Fibroblast of lung (primary cell): Measurements from ENCODE around the gene C1orf74. TPM values are rescaled to one million over a fixed set of nuclear protein-coding genes. Genes with fewer than 3 reads are reported as not detected.

ENCODE experiments used
- DNase-seq, 2 donors: peaks; one replicate each; pipeline versions ENCODE4 v3.0.0 to v3.0.0-alpha.2; 2010; ENCODE audit warnings: low read depth in 2 of 2
- H2AFZ ChIP-seq: 2 replicates; pipeline ENCODE4 v1.5.1; 2012; ENCODE audit warnings: low read length, control low read depth, inconsistent platforms
- H3K27ac ChIP-seq: 2 replicates; pipeline ENCODE4 v1.5.1; 2011; ENCODE audit warnings: low read length, control low read depth; ENCODE audit not compliant: insufficient read depth
- H3K27me3 ChIP-seq: 2 replicates; pipeline ENCODE4 v1.5.1; 2011; ENCODE audit warnings: mild to moderate bottlenecking, low read length; ENCODE audit not compliant: control insufficient read depth, insufficient read depth
- H3K36me3 ChIP-seq: 2 replicates; pipeline ENCODE4 v1.5.1; 2011; ENCODE audit warnings: low read length; ENCODE audit not compliant: control insufficient read depth, insufficient read depth
- H3K4me1 ChIP-seq: 2 replicates; pipeline ENCODE4 v1.5.1; 2011; ENCODE audit warnings: low read length; ENCODE audit not compliant: control insufficient read depth, insufficient read depth; ENCODE audit errors: extremely low read depth
- H3K4me2 ChIP-seq: 2 replicates; pipeline ENCODE4 v1.5.1; 2011; ENCODE audit warnings: low read length, control low read depth; ENCODE audit not compliant: insufficient read depth; ENCODE audit errors: extremely low read depth
- H3K4me3 ChIP-seq, 4 experiments: fragments of 200-600 bp in 1 of 4; sonication (generic) in 1 of 4; replicated peaks in 1 of 4; 2 replicates each; pipeline ENCODE4 v1.5.1; 2011 to 2016; ENCODE audit warnings: low read length in 4 of 4, low read depth in 3 of 4, mild to moderate bottlenecking in 3 of 4, control low read depth in 2 of 4, inconsistent platforms in 1 of 4, mixed read lengths in 1 of 4; ENCODE audit not compliant: insufficient read depth in 1 of 4; ENCODE audit errors: control extremely low read depth in 1 of 4
- H3K79me2 ChIP-seq: 2 replicates; pipeline ENCODE4 v1.5.1; 2012; ENCODE audit warnings: mild to moderate bottlenecking, low read length, inconsistent platforms; ENCODE audit not compliant: control insufficient read depth, insufficient read depth
- H3K9ac ChIP-seq: 2 replicates; pipeline ENCODE4 v1.5.1; 2011; ENCODE audit warnings: mild to moderate bottlenecking, low read length, control low read depth; ENCODE audit not compliant: insufficient read depth
- H3K9me3 ChIP-seq: 2 replicates; pipeline ENCODE4 v1.5.1; 2012; ENCODE audit warnings: low read depth, low read length; ENCODE audit not compliant: control insufficient read depth, insufficient read depth
- H4K20me1 ChIP-seq: 2 replicates; pipeline ENCODE4 v1.5.1; 2011; ENCODE audit warnings: low read length; ENCODE audit not compliant: control insufficient read depth, insufficient read depth; ENCODE audit errors: extremely low read depth
- EZH2 ChIP-seq: IDR thresholded peaks from 2 replicates; pipeline ENCODE4 v1.5.1; 2012; ENCODE audit warnings: low read length, control low read depth, mild to moderate bottlenecking; ENCODE audit errors: missing control alignments
- polyA plus RNA-seq, 2 donors: library from polyadenylated mRNA; depleted of rRNA in 1 of 2; stranded (reverse) in 1 of 2; unstranded in 1 of 2; fragments of >200 nt; gene quantifications; 2 replicates each; pipeline ENCODE4 v1.2.1, GENCODE V29; 2011 to 2012; ENCODE audit warnings: missing spikeins in 1 of 2
- total RNA-seq: library from RNA; depleted of rRNA; stranded (reverse); fragments of >200 nt; gene quantifications from 2 replicates; pipeline ENCODE4 v1.2.1, GENCODE V29; 2014
- TF ChIP-seq, protein P1 (sequence below), 2 donors: IDR thresholded peaks in 1 of 2; conservative IDR thresholded peaks in 1 of 2; 1 replicate in 1 of 2; 2 replicates in 1 of 2; pipeline ENCODE4 v1.5.1; 2011 to 2012; ENCODE audit warnings: low read length in 2 of 2, control low read depth in 1 of 2, inconsistent platforms in 1 of 2, low read depth in 1 of 2, mild to moderate bottlenecking in 1 of 2

Gene C1orf74
- total and polyA plus RNA-seq, 2 donors (not counting 1 experiment from before 2014, with no cell fraction given): 2.2 to 4.3 TPM

DNA sequence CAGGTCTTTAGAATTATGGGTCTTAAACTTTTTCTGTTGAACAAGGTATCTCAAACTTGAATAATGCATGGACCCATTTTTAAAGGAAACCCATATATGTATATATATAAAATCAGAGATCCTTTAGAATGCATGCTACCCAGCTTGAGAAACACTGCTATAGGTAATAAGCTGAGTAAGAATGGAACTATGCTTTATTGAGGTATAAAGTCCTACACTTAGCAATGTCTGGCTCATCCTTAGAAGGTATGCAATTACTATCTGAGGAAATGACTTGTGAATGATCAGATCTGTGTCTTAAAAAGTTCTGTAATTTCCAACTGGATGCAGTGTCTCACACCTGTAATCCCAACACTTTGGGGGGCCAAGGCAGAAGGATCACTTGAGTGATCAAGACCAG, 17.3 kb downstream of the C1orf74 start:
- Histone ChIP-seq H3K9ac (no peak overlapping the region), H3K9me3 (no peaks in the 10 kb centered on the region), H2AFZ (no peak overlapping the region), H4K20me1 (no peaks in the 10 kb centered on the region), H3K27me3 (no peaks in the 10 kb centered on the region), H3K4me2 (no peak overlapping the region), H3K27ac (no peak overlapping the region), H3K4me3 (no peak overlapping the region), H3K79me2 (no peaks in the 10 kb centered on the region), H3K36me3 (no peaks in the 10 kb centered on the region), H3K4me1 (peaks cover 17% of the 10 kb centered on the region)
- TF ChIP-seq, protein P1, sequence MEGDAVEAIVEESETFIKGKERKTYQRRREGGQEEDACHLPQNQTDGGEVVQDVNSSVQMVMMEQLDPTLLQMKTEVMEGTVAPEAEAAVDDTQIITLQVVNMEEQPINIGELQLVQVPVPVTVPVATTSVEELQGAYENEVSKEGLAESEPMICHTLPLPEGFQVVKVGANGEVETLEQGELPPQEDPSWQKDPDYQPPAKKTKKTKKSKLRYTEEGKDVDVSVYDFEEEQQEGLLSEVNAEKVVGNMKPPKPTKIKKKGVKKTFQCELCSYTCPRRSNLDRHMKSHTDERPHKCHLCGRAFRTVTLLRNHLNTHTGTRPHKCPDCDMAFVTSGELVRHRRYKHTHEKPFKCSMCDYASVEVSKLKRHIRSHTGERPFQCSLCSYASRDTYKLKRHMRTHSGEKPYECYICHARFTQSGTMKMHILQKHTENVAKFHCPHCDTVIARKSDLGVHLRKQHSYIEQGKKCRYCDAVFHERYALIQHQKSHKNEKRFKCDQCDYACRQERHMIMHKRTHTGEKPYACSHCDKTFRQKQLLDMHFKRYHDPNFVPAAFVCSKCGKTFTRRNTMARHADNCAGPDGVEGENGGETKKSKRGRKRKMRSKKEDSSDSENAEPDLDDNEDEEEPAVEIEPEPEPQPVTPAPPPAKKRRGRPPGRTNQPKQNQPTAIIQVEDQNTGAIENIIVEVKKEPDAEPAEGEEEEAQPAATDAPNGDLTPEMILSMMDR (conservative IDR thresholded peaks at IDR 0.05 in 1 of 2, IDR thresholded peaks at IDR 0.05 in 1 of 2; ENCODE audit: low read depth in 1 of 2, low read length in 2 of 2): no peak
- TF ChIP-seq EZH2: no peak
- DNase-seq: no peak

DNA sequence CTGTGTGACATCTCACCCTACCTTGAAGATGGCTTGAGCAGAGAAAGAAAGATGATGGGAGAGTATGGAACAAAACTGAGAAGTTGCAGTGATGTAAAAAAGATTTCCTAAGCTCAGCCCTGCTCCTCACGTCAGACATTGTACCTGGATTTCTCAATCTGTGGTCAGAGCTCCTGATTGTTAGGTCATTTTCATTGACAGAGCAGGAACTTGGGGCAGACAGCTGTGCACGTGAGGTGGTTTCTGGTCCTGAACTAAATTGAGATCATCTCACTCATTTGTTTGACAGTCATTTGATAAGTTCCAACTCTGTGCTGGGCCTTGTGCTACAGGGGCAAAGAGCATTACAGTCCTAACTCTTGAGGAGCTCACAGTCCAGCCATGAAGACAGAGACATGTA, 18.3 kb downstream of the C1orf74 start:
- no peak overlapping the region for H3K4me3 ChIP-seq
- H3K9ac ChIP-seq: no peak overlapping the region
- no peak overlapping the region for H3K4me2 ChIP-seq
- no peak overlapping the region for H3K27ac ChIP-seq
- TF ChIP-seq, protein P1 (conservative IDR thresholded peaks at IDR 0.05 in 1 of 2, IDR thresholded peaks at IDR 0.05 in 1 of 2; ENCODE audit: low read depth in 1 of 2, low read length in 2 of 2): no peak
- TF ChIP-seq EZH2: no peak
- no peaks in the 10 kb centered on the region for H3K27me3 ChIP-seq
- peaks cover 17% of the 10 kb centered on the region for H3K4me1 ChIP-seq
- no peak for DNase-seq
- no peaks in the 10 kb centered on the region for H3K79me2 ChIP-seq
- H3K36me3 ChIP-seq: no peaks in the 10 kb centered on the region
- no peak overlapping the region for H2AFZ ChIP-seq
- H4K20me1 ChIP-seq: no peaks in the 10 kb centered on the region
- H3K9me3 ChIP-seq: no peaks in the 10 kb centered on the region

GRCh38 chr1:209761011-209761635, 23.2 kb downstream of the C1orf74 start:
- H3K27ac ChIP-seq: no peak overlapping the region
- H3K4me2 ChIP-seq: no peak overlapping the region
- no peaks in the 10 kb centered on the region for H3K4me1 ChIP-seq
- no peaks in the 10 kb centered on the region for H3K9me3 ChIP-seq
- no peaks in the 10 kb centered on the region for H4K20me1 ChIP-seq
- TF ChIP-seq, protein P1 (conservative IDR thresholded peaks at IDR 0.05 in 1 of 2, IDR thresholded peaks at IDR 0.05 in 1 of 2; ENCODE audit: low read depth in 1 of 2, low read length in 2 of 2): no peak
- no peak for TF ChIP-seq EZH2
- no peaks in the 10 kb centered on the region for H3K36me3 ChIP-seq
- H2AFZ ChIP-seq: no peak overlapping the region
- no peak for DNase-seq
- H3K9ac ChIP-seq: no peak overlapping the region
- no peaks in the 10 kb centered on the region for H3K79me2 ChIP-seq
- peaks cover 8% of the 10 kb centered on the region for H3K27me3 ChIP-seq
- H3K4me3 ChIP-seq: no peak overlapping the region
